NCI-H460 (cell line): ENCODE data around the gene SPEG. TPM values are rescaled to one million over a fixed set of nuclear protein-coding genes. Genes with fewer than 3 reads are reported as not detected.

Source experiments
- DNase-seq: peaks from one replicate; pipeline ENCODE4 v3.0.0-alpha.2; 2016; ENCODE audit warnings: low read depth; ENCODE audit errors: extremely low read depth
- total RNA-seq: library from RNA; depleted of rRNA; stranded (reverse); fragments of >200 nt; shearing (Covaris generic); gene quantifications from 2 replicates; pipeline ENCODE4 v1.2.3, GENCODE V29; 2014

The SPEG gene
- total RNA-seq, 1 experiment from 2014 or later: 0.99 TPM

GRCh38 chr2:219441451-219442255 is 7.0 kb downstream of the SPEG start:
- DNase-seq: no peak

- DNase-seq: no peak
These were observed 7.8 kb downstream of the SPEG start for GRCh38 chr2:219442256-219443015.

DNA sequence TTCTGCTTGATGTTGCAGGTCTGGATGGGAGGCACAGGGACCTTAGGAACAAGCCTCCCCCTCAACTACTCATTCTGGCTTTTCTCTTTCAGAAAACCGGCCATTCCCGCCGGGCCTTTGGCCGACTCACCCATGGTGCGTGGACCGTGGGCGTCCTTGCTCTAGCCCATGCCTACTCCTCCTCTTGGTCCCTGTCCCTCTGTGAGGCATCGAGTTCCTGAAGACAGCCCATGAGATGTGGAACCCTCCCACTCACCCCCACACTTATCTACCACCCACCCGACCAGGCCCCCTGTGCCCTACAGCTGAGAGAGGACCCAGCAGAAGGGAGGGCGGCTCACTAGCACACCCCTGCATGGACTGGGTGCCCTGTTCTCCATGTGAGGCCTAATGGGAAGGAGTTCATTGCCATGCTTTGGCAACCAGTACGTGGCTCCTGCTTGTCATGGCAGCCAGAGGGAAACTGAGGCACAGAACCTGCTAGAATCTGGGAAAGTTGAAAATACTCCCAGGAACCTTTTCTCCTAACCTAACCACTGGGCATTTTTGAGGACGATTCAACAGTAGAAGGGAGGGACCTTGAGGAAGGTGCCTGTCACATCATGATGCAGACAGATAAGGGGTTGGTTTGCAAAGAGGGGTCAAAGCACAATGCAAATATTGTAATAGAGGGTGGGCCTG is 8.5 kb downstream of the SPEG start:
- DNase-seq: no peak

GRCh38 chr2:219443697-219444023 is 9.0 kb downstream of the SPEG start:
- DNase-seq: no peak

DNA sequence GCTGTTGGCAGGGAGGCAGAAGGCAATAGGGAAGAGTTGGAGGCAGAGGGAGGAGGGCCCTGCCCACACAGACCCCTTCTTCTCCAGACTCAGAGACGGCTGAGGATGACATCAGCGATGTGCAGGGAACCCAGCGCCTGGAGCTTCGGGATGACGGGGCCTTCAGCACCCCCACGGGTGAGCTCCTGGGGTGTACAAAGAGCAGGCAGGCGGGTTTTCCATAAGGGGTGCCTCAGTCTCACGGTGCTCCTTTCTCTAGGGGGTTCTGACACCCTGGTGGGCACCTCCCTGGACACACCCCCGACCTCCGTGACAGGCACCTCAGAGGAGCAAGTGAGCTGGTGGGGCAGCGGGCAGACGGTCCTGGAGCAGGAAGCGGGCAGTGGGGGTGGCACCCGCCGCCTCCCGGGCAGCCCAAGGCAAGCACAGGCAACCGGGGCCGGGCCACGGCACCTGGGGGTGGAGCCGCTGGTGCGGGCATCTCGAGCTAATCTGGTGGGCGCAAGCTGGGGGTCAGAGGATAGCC is 10.0 kb downstream of the SPEG start:
- no peak for DNase-seq

- DNase-seq: no peak
These were observed 10.6 kb downstream of the SPEG start for GRCh38 chr2:219445220-219445640.

DNA sequence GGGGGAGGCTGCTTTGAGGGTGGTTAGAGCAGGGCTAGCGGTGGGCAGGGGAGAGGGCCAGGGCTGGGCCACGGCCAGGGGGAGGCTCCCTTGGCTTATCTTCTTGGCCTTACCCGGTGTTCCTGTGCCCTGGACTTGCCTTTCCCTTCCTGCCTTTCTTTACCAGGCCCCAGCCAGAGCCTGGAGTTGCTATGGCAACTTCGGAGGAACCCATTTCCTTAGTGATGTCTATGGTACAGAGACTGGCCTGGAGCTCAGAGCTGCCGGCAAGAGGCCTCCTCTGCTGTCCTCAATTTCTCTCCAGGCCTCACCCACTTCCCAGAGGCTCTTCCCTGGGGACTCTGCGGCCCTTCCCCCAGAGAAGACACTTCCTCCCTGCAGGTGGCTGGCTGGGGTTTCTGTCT is 11.5 kb downstream of the SPEG start:
- no peak for DNase-seq

DNA sequence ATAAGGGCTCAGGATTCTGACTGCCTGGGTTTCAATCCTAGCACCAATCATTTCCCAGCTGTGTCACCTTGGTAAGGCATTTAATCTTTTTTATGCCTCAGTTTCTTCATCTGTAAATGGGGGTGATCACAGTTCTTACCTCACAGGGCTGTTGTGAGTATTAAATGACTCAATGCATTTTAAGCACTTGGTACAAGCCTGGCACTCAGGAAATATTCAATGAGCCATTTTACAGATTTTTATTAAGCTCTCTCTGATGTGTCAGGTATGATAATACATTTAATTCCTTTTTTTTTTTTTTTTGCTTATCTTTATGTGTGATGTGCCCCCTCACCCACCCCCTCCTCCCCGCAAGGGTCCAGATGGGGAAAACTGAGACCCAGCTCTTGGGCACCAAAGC is 12.0 kb downstream of the SPEG start:
- DNase-seq: no peak

- no peak for DNase-seq
These were observed 12.8 kb downstream of the SPEG start for GRCh38 chr2:219447242-219448098.

DNA sequence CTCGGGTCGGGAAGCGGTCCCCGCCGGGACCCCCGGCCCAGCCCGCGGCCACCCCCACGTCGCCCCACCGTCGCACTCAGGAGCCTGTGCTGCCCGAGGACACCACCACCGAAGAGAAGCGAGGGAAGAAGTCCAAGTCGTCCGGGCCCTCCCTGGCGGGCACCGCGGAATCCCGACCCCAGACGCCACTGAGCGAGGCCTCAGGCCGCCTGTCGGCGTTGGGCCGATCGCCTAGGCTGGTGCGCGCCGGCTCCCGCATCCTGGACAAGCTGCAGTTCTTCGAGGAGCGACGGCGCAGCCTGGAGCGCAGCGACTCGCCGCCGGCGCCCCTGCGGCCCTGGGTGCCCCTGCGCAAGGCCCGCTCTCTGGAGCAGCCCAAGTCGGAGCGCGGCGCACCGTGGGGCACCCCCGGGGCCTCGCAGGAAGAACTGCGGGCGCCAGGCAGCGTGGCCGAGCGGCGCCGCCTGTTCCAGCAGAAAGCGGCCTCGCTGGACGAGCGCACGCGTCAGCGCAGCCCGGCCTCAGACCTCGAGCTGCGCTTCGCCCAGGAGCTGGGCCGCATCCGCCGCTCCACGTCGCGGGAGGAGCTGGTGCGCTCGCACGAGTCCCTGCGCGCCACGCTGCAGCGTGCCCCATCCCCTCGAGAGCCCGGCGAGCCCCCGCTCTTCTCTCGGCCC is 13.6 kb downstream of the SPEG start:
- DNase-seq: no peak

GRCh38 chr2:219448776-219449341 is 14.2 kb downstream of the SPEG start:
- no peak for DNase-seq

GRCh38 chr2:219449609-219450008 is 15.0 kb downstream of the SPEG start:
- no peak for DNase-seq

GRCh38 chr2:219451661-219452360 is 17.2 kb downstream of the SPEG start:
- no peak for DNase-seq

- DNase-seq: no peak
These were observed 18.0 kb downstream of the SPEG start for GRCh38 chr2:219452361-219453317.

DNA sequence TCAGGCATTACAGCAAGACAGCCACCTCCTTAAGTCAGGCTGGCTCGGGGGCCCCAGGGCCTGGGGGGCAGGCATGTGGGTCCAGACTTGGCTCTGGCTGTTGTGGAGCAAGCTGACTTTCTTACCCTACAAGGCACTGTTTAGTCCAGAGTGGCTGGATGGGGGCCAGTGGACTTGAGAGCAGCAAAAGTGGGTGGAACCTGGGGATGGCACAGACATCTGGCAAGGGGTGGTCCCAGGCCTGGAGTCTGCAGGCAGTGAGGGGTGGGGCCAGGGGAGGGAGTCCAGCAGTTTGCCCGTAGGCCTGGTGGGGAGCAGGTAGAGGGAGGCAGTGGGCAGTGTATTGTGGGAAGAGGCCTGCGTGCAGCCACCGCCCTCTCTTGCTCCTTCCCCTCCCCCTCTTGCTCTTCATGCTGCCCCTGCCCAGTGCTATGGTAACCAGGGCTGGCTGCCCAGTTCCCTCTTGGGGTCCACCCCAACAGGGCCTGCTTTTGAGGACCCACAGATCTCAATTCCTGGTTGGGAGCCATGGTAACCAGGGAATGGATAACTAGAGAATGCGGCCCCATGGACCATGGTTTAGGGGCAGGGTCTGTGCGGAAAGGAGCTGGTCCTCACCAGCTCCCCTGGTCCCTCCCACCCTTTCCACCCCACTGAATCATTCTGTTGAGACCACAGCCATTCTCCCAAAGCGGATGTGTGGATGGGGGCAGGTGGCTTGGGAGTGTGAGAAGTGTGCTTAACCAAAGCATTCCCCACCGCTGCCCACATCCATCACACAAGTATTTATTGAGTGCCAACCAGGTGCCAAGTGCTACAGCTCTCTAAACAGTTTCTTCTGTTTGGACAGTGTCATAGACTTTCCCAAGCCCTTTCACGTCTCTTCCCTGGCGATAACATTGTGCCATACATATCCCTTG is 19.3 kb downstream of the SPEG start:
- DNase-seq: no peak

GRCh38 chr2:219455581-219455980 is 20.9 kb downstream of the SPEG start:
- no peak for DNase-seq
